GM19455 (cell line): ENCODE data around the gene PATL2.
"Not testable (repeated sequence)": the region's sequence is repeated elsewhere in the genome, so short reads cannot be mapped to it uniquely, and the experiment has no call there.

Source experiments
- ATAC-seq: cut with Tn5 transposase; IDR thresholded peaks from one replicate; pipeline ENCODE4 v1.9.1; 2021; ENCODE audit not compliant: unreplicated experiment

Gene PATL2

DNA sequence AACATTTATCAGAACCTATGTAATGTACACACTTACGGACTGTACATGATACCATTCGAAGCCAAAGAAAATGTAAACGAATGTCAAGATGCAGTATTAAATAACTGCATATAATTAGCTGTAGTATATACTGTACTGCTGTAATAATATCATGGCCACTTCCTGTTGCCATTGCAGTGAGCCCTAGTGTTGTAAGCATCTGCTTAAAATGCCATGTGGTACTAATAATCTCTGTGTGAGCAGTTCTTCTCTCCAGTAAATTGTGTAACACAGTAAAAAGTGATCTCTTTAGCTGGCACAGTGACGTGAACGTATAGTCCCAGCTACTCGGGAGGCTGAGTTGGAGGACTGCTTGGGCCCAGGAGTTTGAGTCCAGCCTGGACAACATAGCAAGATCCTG is 56.3 kb downstream of the PATL2 start:
- no peak for ATAC-seq

DNA sequence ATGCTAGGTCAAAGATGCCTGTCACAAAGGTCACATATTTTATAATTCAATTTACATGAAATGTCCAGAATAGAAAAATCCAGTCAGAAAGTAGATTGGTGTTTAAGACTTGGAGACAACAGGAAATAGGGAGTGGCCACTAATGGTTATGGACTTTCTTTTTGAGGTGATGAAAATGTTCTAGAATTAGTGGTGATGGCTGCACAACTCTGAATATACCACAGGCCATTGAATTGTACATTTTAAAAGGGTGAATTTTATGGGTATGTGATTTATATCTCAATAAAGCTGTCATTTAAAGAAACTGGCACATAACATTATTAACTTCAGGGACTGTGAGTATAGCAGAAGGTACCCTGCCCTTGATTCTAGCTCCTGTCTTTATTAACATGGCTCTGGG is 63.5 kb downstream of the PATL2 start:
- ATAC-seq = no peak

DNA sequence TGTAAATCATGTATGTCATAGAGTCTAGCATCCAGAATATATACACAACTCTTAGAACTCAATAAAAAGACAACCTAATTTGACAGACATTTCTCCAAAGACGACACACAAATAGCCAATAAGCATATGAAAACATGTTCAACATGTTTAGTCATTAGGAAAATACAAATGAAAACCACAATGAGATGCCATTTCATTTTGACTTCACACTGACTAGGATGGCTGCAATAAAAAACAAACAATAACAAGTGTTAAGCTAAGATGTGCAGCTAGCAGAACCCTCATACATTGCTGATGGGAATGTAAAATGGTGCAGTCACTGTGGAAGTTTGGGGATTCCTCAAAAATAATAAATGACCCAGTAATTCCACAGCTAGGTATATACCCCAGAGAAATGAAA is 64.1 kb downstream of the PATL2 start:
- ATAC-seq = no peak

DNA sequence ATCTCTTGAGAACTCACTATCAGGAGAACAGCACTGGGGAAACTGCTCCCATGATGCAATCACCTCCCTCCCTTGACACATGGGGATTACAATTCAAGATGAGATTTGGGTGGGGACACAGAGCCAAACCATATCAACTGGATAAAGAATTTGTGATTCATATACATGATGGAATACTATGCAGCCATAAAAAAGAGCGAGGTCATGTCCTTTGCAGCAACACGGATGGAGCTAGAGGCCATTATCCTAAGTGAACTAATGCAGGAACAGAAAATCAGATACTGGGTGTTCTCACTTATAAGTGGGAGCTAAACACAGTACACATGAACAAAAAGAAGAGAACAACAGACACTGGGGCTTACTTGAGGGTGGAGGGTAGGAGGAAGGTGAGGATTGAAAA is 64.7 kb downstream of the PATL2 start:
- no peak for ATAC-seq

DNA sequence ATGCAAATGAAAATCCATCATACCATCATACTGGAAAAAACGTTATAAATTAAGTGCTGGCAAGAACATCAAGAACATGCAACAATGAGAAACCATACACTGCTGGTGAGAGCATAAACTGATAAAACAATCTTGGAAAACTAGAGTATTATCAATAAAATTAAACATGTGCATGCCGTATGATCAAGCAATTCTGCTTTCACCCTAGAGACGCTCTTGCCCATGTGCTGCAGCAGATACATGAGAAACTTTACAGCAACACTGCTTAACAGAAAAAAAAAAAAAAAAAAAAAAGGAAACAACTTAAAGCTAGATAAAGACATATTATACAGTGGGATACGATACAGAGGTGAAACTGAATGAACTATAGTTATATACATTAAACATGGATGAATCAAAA is 69.5 kb downstream of the PATL2 start:
- ATAC-seq = no peak

DNA sequence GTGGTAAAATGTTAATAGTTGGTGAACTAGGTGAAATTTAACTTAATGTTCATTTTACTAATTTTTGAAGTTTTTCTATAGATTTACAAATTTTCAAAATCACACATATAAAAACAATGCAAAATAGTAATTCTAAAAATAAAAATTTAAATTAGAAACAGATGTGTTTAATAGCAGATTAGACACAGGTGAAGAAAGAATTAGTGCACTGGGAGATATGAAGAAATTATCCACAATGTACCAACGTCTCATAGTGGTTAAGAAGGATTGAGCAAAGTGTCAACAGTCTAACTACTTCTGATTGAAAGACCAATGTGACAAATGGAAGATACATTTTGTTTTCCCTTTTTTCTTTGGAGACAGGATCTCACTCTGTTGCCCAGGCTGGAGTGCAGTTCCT is 74.1 kb downstream of the PATL2 start:
- ATAC-seq = no peak

DNA sequence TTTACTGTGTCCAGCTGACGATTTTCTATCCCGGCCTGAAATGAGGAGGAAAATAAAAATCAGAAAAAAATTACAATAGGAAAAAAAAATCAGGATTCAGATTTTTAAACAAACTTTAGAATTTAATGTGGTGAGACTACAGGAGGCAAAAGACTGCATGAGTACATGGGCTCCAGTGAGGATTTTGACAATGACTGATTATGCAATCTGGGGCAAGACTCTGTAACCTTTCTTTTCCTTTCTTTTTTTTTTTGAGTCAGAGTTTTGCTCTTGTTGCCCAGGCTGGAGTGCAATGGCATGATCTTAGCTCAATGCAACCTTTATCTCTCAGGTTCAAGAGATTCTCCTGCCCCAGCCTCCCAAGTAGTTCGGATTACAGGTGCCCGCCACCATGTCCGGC is 77.5 kb downstream of the PATL2 start:
- ATAC-seq = no peak

DNA sequence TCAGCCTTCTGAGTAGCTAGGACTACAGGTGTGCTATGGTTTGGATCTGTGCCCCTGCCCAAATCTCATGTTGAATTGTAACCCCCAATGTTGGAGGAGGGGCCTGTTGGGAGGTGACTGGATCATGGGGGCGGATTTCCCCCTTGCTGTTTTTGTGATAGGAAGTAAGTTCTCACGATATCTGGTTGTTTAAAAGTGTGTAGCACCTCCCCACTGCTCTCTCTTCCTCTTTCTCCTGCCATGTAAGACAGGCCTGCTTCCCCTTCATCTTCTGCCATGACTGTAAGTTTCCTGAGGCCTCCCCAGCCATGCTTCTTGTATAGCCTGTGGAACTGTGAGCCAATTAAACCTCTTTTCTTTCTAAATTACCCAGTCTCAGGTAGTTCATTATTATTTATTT is 85.8 kb downstream of the PATL2 start:
- not testable (repeated sequence) for ATAC-seq

DNA sequence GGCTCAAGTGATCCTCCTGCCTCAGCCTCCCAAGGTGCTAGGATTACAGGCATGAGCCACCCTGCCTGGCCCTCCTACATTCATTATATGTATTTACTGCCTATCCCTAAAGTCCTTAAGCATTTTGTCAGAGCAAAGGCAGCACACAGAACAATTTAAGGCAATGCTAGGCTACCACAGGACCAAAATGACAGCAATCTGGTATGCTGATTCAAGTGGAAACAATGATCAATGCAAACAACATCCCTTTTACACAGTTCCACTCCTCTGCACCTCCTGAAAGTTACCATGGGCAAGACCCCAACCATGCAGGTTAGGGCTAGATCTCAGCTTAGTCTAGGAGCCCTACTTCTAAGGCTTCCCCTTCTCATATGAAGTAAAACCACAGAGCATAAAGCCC is 87.9 kb downstream of the PATL2 start:
- ATAC-seq = no peak

DNA sequence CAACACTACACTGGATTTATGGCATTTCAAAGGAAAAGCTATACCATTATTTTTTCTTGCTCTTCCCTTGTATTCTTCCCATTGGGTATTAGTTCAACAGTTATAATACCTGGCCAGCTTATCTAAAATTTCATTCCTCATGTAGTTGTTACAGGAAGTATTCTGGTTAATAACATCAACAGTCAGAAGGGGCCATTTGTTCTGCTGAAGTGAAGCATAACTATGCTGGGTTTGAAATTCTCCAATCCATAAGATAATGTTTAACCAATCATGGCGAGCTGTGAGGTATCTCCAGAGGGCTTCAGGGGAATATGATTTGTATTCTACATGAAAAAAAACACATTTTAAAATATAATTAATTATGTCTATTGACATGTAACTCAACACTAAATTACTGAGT is 91.0 kb downstream of the PATL2 start:
- no peak for ATAC-seq

DNA sequence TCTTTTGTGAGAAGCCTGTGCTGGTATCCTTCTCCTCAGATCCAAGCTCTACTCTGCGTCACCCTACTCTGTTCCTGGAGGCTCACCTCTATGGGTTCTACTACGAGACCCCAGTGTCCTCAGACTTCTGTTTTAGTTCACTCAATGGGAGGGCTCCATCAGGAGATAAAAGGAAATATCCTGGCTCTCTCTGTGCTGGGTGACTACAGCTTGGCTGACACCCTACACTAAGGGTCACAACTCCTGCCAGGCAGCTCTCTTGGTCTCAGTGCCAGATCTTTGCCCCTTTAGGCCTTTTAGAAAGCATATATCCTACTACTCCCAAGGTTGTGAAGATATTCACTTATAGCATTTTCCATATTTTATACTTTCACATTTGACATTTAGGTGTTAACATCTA is 94.1 kb downstream of the PATL2 start:
- no peak for ATAC-seq
